Stimulated activated naive B cell treated with anti-CD40 and anti-IgM and Interleukin-4, amounts not matched to agents 10 μg/mL and 1 μg/mL and 100 μg/mL, for 72 hours (primary cell): ENCODE measurements around the gene TUBGCP6.

Source experiments
- ATAC-seq, 2 donors: fragments of 150-1000 bp; cut with Tn5 transposase; replicated peaks; 2 replicates each; pipeline ENCODE4 v1.10.0; 2021; ENCODE audit warnings: moderate library complexity in 1 of 2
- DNase-seq: peaks from one replicate; pipeline ENCODE4 v3.0.0; 2021
- H3K27ac Mint-ChIP-seq: one replicate; pipeline ENCODE4 v1.8.0; 2022; ENCODE audit warnings: mild to moderate bottlenecking, mixed read lengths
- H3K27me3 Mint-ChIP-seq, 2 donors: one replicate each; pipeline ENCODE4 v1.8.0; 2022; ENCODE audit warnings: mixed read lengths in 2 of 2
- H3K36me3 Mint-ChIP-seq, 2 donors: one replicate each; pipeline ENCODE4 v1.8.0; 2022; ENCODE audit warnings: mixed read lengths in 2 of 2, mild to moderate bottlenecking in 1 of 2
- H3K4me1 Mint-ChIP-seq, 2 donors: one replicate each; pipeline ENCODE4 v1.8.0; 2022; ENCODE audit warnings: mixed read lengths in 2 of 2, mild to moderate bottlenecking in 1 of 2
- H3K4me3 Mint-ChIP-seq, 2 donors: one replicate each; pipeline ENCODE4 v1.8.0; 2022; ENCODE audit warnings: mild to moderate bottlenecking in 2 of 2, mixed read lengths in 2 of 2, moderate library complexity in 1 of 2
- H3K9me3 Mint-ChIP-seq, 2 donors: one replicate each; pipeline ENCODE4 v1.8.0; 2022; ENCODE audit warnings: mixed read lengths in 2 of 2, mild to moderate bottlenecking in 1 of 2

TUBGCP6 gene

GRCh38 chr22:50182176-50183081 lies 62.4 kb downstream of the TUBGCP6 start:
- H3K4me1 Mint-ChIP-seq, result peaks cover 18 to 40% of the 10 kb centered on the region in 2 donors
- H3K27ac Mint-ChIP-seq, result no peak overlapping the region
- no peak overlapping the region for H3K4me3 Mint-ChIP-seq
- DNase-seq, result no peak
- no peak for ATAC-seq
- no peaks in the 10 kb centered on the region for H3K9me3 Mint-ChIP-seq
- peaks cover 18 to 24% of the 10 kb centered on the region in 2 donors for H3K36me3 Mint-ChIP-seq
- peaks cover 6 to 7% of the 10 kb centered on the region in 2 donors for H3K27me3 Mint-ChIP-seq

GRCh38 chr22:50180727-50181521 lies 63.9 kb downstream of the TUBGCP6 start:
- no peak for ATAC-seq
- Mint-ChIP-seq H3K36me3 (peaks cover 28 to 30% of the 10 kb centered on the region in 2 donors), H3K4me1 (peaks cover 21 to 45% of the 10 kb centered on the region in 2 donors), H3K27ac (no peak overlapping the region), H3K4me3 (no peak overlapping the region), H3K9me3 (no peaks in the 10 kb centered on the region), H3K27me3 (peaks cover 6 to 7% of the 10 kb centered on the region in 2 donors)
- no peak for DNase-seq

- H3K36me3 Mint-ChIP-seq, result peaks cover 28 to 30% of the 10 kb centered on the region in 2 donors
- no peak overlapping the region for H3K27ac Mint-ChIP-seq
- DNase-seq (no peak), ATAC-seq (no peak)
- no peaks in the 10 kb centered on the region for H3K9me3 Mint-ChIP-seq
- peaks cover 26 to 50% of the 10 kb centered on the region in 2 donors for H3K4me1 Mint-ChIP-seq
- H3K4me3 Mint-ChIP-seq, result no peak overlapping the region
- H3K27me3 Mint-ChIP-seq, result peaks cover 6 to 7% of the 10 kb centered on the region in 2 donors
These were observed 64.7 kb downstream of the TUBGCP6 start for GRCh38 chr22:50179937-50180726.

GRCh38 chr22:50178871-50179869 lies 65.7 kb downstream of the TUBGCP6 start:
- DNase-seq (no peak), ATAC-seq (no peak)
- H3K36me3 Mint-ChIP-seq, result peaks cover 28 to 30% of the 10 kb centered on the region in 2 donors
- peaks cover 23 to 47% of the 10 kb centered on the region in 2 donors for H3K4me1 Mint-ChIP-seq
- H3K4me3 Mint-ChIP-seq, result no peak overlapping the region
- peaks cover 6 to 7% of the 10 kb centered on the region in 2 donors for H3K27me3 Mint-ChIP-seq
- no peak overlapping the region for H3K27ac Mint-ChIP-seq
- H3K9me3 Mint-ChIP-seq, result no peaks in the 10 kb centered on the region

DNA sequence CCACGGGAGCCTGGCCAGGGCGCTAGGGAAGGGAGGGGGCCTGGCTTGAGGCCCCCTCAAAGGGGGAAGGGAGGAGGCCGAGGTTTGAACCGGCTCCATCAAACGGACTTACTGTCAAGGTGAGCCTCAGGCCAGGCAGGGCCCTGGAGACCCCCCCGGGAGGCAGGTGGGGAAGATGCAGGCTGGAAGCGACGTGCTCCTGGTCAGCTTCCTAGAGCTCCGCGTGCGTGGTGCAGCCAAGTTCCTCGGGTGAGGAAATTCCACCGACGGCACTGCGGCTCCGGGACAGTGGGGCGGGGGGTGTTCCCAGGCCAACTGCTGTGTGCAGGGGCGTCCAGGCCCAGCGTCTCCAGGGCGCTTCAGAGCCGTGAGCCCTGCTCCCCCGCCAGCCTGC lies 66.4 kb downstream of the TUBGCP6 start:
- Mint-ChIP-seq H3K27me3 (peaks cover 6 to 7% of the 10 kb centered on the region in 2 donors), H3K27ac (no peak overlapping the region), H3K4me1 (peaks cover 24 to 47% of the 10 kb centered on the region in 2 donors), H3K36me3 (peaks cover 28 to 30% of the 10 kb centered on the region in 2 donors), H3K4me3 (no peak overlapping the region), H3K9me3 (no peaks in the 10 kb centered on the region)
- no peak for ATAC-seq
- no peak for DNase-seq

GRCh38 chr22:50177537-50178470 lies 67.0 kb downstream of the TUBGCP6 start:
- H3K27ac Mint-ChIP-seq, result peak overlapping the region; percentile 37
- no peak for DNase-seq
- H3K36me3 Mint-ChIP-seq, result peaks cover 28 to 30% of the 10 kb centered on the region in 2 donors
- peaks cover 29 to 53% of the 10 kb centered on the region in 2 donors for H3K4me1 Mint-ChIP-seq
- no peak for ATAC-seq
- H3K9me3 Mint-ChIP-seq, result no peaks in the 10 kb centered on the region
- H3K4me3 Mint-ChIP-seq, result no peak overlapping the region
- H3K27me3 Mint-ChIP-seq, result peaks cover 6 to 7% of the 10 kb centered on the region in 2 donors

DNA sequence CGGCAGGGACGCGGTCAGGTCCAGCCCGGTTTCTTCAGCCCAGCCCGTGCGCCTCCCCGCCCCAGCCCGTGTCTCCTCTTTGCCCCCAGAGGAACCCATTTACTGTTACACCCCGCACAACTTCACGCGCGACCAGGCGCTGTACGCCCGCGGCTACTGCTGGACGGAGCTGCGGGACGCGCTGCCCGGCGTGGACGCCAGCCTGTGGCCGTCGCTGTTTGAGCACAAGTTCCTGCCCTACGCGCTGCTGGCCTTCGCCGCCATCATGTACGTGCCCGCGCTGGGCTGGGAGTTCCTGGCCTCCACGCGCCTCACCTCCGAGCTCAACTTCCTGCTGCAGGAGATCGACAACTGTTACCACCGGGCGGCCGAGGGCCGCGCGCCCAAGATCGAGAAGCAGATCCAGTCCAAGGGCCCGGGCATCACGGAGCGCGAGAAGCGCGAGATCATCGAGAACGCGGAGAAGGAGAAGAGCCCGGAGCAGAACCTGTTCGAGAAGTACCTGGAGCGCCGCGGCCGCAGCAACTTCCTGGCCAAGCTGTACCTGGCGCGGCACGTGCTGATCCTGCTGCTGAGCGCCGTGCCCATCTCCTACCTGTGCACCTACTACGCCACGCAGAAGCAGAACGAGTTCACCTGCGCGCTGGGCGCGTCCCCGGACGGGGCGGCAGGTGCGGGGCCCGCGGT lies 67.8 kb downstream of the TUBGCP6 start:
- Mint-ChIP-seq H3K27ac (peak overlapping the region; percentile 37), H3K4me1 (peaks cover 33 to 61% of the 10 kb centered on the region in 2 donors), H3K27me3 (peaks cover 6 to 7% of the 10 kb centered on the region in 2 donors), H3K9me3 (no peaks in the 10 kb centered on the region), H3K4me3 (no peak overlapping the region), H3K36me3 (peaks cover 28 to 30% of the 10 kb centered on the region in 2 donors)
- ATAC-seq (no peak), DNase-seq (no peak)

DNA sequence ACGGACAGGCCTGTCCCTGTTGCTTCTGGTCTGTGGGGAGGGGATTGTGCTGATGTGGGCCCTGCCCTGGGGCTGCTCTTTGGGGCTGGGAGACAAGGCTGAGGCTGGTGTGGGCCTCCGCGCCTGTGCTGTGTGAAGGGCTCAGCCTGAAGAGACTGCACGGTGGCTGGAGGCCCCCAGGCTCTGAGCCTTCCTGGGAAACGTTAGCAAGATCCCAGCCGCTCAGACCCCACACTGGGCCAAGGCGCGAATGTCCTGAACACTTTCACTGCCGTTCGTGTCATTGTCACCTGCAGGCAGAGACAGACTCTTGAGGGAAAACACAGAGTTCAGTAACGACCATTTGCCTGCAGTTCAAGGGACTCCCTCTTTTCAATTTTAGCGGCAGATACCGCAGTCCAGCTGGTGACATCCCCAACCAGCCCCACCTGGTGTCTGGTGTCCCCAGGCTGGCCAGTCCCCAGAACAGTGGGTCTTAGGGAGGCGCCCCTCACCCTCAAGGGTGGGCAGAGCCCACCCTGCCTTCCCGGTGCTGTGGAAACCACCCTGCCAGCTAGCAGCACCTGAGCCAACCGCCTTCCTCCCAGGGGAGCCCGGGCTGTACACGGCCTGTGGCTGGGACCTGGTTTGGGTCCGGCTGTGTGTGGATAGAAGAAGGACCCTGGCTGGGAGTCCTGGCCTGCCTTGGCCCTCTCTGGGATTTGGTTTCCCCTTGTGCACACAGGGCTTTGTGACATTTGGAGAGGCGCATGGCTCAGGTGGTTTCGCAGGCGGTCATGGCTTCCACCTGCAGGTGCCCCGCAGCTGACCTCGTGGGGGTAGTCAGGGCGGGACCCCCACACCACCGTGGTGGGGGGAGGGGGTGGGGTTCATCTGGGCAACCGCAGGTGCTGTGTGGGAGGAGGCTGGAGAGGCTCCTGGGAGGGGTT lies 68.6 kb downstream of the TUBGCP6 start:
- peaks cover 28 to 30% of the 10 kb centered on the region in 2 donors for H3K36me3 Mint-ChIP-seq
- H3K27ac Mint-ChIP-seq, result peak overlapping the region; percentile 25
- H3K4me1 Mint-ChIP-seq, result peaks cover 36 to 69% of the 10 kb centered on the region in 2 donors
- H3K4me3 Mint-ChIP-seq, result peak overlapping the region in 1 of 2 donors; percentile 21
- no peak for DNase-seq
- ATAC-seq, result peak; percentile 25 to 28
- H3K27me3 Mint-ChIP-seq, result peaks cover 6 to 7% of the 10 kb centered on the region in 2 donors
- no peaks in the 10 kb centered on the region for H3K9me3 Mint-ChIP-seq

DNA sequence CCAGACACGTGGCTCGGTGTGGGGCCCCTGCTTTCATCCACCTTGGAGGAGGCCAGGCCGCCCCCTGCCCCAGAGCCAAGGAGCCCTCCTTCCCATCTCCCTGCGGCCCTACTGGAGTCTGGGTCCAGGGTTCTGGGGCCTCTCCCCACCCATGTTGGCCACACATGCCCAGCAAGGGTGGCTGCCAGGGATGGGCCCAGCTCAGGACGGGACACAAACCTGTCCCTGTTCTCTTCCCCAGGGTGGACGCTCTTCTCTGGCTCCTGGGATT lies 69.7 kb downstream of the TUBGCP6 start:
- H3K27ac Mint-ChIP-seq, result peak overlapping the region; percentile 31
- no peak overlapping the region for H3K4me3 Mint-ChIP-seq
- ATAC-seq (no peak), DNase-seq (no peak)
- peaks cover 25 to 28% of the 10 kb centered on the region in 2 donors for H3K36me3 Mint-ChIP-seq
- peaks cover 7 to 9% of the 10 kb centered on the region in 2 donors for H3K27me3 Mint-ChIP-seq
- H3K4me1 Mint-ChIP-seq, result peaks cover 38 to 68% of the 10 kb centered on the region in 2 donors
- H3K9me3 Mint-ChIP-seq, result no peaks in the 10 kb centered on the region

GRCh38 chr22:50174382-50175190 lies 70.2 kb downstream of the TUBGCP6 start:
- Mint-ChIP-seq H3K27me3 (peaks cover 3 to 5% of the 10 kb centered on the region in 2 donors), H3K9me3 (no peaks in the 10 kb centered on the region), H3K36me3 (peaks cover 21 to 24% of the 10 kb centered on the region in 2 donors), H3K4me1 (peaks cover 34 to 62% of the 10 kb centered on the region in 2 donors), H3K4me3 (no peak overlapping the region), H3K27ac (no peak overlapping the region)
- no peak for ATAC-seq
- no peak for DNase-seq
